K562 (cell line): Measurements from ENCODE around the gene MYOT. TPM values are rescaled to one million over a fixed set of nuclear protein-coding genes. Genes with fewer than 3 reads are reported as not detected.

Source experiments
- ATAC-seq: fragments of 200-7000 bp; cut with Tn5 transposase; 3 replicates; pipeline ENCODE4 v1.9.1; 2020; ENCODE audit warnings: moderate library complexity
- BruUV-seq: library from RNA; stranded (reverse); fragments of 400-500 nt; replicated peaks from 2 replicates; lab custom pipeline; 2021; lab: Mats Ljungman, UMichigan
- CTCF ChIA-PET: fragments of 300-600 bp; formaldehyde crosslinking; extraction: SDS; loops from one replicate; lab custom pipeline; 2021; ENCODE audit warnings: low intra/inter-chr PET ratio; lab: Yijun Ruan, JAX
- POLR2A ChIA-PET: fragments of 300-600, 350-650 bp; sonication (Branson Sonifier 250); formaldehyde crosslinking; extraction: SDS; loops from one replicate; lab custom pipeline; 2021; ENCODE audit warnings: antibody characterized with exemption, inconsistent platforms; lab: Yijun Ruan, JAX
- DNase-seq, 4 experiments: peaks; one replicate each; pipeline versions ENCODE4 v3.0.0 to v3.0.0-alpha.2; 2011 to 2018; ENCODE audit warnings: low spot score in 3 of 4, mixed read lengths in 3 of 4; ENCODE audit errors: extremely low read depth in 1 of 4
- FAIRE-seq: peaks from 2 replicates; lab custom pipeline; 2011; peaks lifted over from hg19 to GRCh38; lab: Jason Lieb, UNC
- H2AFZ ChIP-seq: 2 replicates; pipeline ENCODE4 v1.6.0; 2011; ENCODE audit warnings: low read depth, low read length, control low read depth, inconsistent platforms
- H3K27ac ChIP-seq: fragments of 200-600 bp; 3 replicates; pipeline ENCODE4 v1.8.0; 2011; ENCODE audit warnings: low read depth, mild to moderate bottlenecking, control low read depth, inconsistent platforms, low read length, moderate library complexity, mixed read lengths; ENCODE audit errors: extremely low read depth
- H3K27me3 ChIP-seq, 2 experiments: fragments of 300-600 bp in 1 of 2; 2 replicates in 1 of 2; 3 replicates in 1 of 2; pipeline versions ENCODE4 v1.6.0 to v1.8.0; 2011; ENCODE audit warnings: inconsistent platforms in 2 of 2, low read length in 2 of 2, mild to moderate bottlenecking in 1 of 2, mixed read lengths in 1 of 2, moderate library complexity in 1 of 2; ENCODE audit not compliant: control insufficient read depth in 2 of 2, insufficient read depth in 2 of 2
- H3K36me3 ChIP-seq: fragments of 300-600 bp; 3 replicates; pipeline ENCODE4 v1.8.0; 2011; ENCODE audit warnings: mild to moderate bottlenecking, low read length, inconsistent platforms; ENCODE audit not compliant: control insufficient read depth, insufficient read depth
- H3K4me1 ChIP-seq, 2 experiments: fragments of 200-600 bp in 1 of 2; replicated peaks in 1 of 2; 2 replicates in 1 of 2; 3 replicates in 1 of 2; pipeline versions ENCODE4 v1.5.1 to v1.8.0; 2011; ENCODE audit warnings: inconsistent platforms in 2 of 2, low read length in 2 of 2, mild to moderate bottlenecking in 1 of 2, mixed read lengths in 1 of 2, moderate library complexity in 1 of 2; ENCODE audit not compliant: control insufficient read depth in 2 of 2, insufficient read depth in 2 of 2
- H3K4me2 ChIP-seq: 2 replicates; pipeline ENCODE4 v1.6.1; 2011; ENCODE audit warnings: low read length, control low read depth, inconsistent platforms, mixed read lengths; ENCODE audit not compliant: insufficient read depth
- H3K4me3 ChIP-seq: fragments of 200-600 bp; sonication (generic), shearing (Covaris generic); 2 replicates; pipeline ENCODE4 v1.5.1; 2016; ENCODE audit warnings: control low read depth, inconsistent platforms
- H3K79me2 ChIP-seq: fragments of 200-600 bp; 3 replicates; pipeline ENCODE4 v1.8.0; 2011; ENCODE audit warnings: low read length, inconsistent platforms; ENCODE audit not compliant: control insufficient read depth, insufficient read depth
- H3K9ac ChIP-seq, 2 experiments: 2 replicates each; pipeline versions ENCODE4 v1.6.0 to v1.6.1; 2011; ENCODE audit warnings: low read depth in 2 of 2, low read length in 2 of 2, control low read depth in 1 of 2, inconsistent platforms in 1 of 2, mild to moderate bottlenecking in 1 of 2, mixed read lengths in 1 of 2; ENCODE audit not compliant: insufficient read depth in 1 of 2
- H3K9me1 ChIP-seq: one replicate; pipeline ENCODE4 v1.6.0; 2011; ENCODE audit warnings: inconsistent platforms, mild to moderate bottlenecking, low read length, moderate library complexity; ENCODE audit not compliant: control insufficient read depth, insufficient read depth
- H3K9me3 ChIP-seq: replicated peaks from 2 replicates; pipeline ENCODE4 v1.5.1; 2011; ENCODE audit warnings: low read depth, low read length, inconsistent platforms; ENCODE audit not compliant: control insufficient read depth, insufficient read depth
- H4K20me1 ChIP-seq: replicated peaks from 2 replicates; pipeline ENCODE4 v1.6.1; 2011; ENCODE audit warnings: low read length, inconsistent platforms, mixed read lengths; ENCODE audit not compliant: control insufficient read depth, insufficient read depth
- FOSL1 ChIP-seq: fragments of 200-800 bp; sonication (Bioruptor generic); conservative IDR thresholded peaks from 2 replicates; pipeline ENCODE4 v1.6.1; 2016; ENCODE audit warnings: missing genetic modification characterization, missing compliant biosample characterization
- FOXM1 ChIP-seq, 2 experiments: fragments of 450-650 bp in 1 of 2; sonication (generic) in 1 of 2; formaldehyde crosslinking in 1 of 2; IDR thresholded peaks; 2 replicates each; pipeline versions ENCODE4 v1.6.1 to v1.9.0; 2017 to 2022; ENCODE audit warnings: low read depth in 2 of 2, mild to moderate bottlenecking in 2 of 2, missing genetic modification reagents in 1 of 2, moderate library complexity in 1 of 2
- GATAD2A ChIP-seq: fragments of 450-650 bp; IDR thresholded peaks from 2 replicates; pipeline ENCODE4 v1.6.1; 2017
- HDGF ChIP-seq: fragments of 450-650 bp; IDR thresholded peaks from 2 replicates; pipeline ENCODE4 v1.6.1; 2016
- MCM5 ChIP-seq: fragments of 450-650 bp; IDR thresholded peaks from 2 replicates; pipeline ENCODE4 v1.6.1; 2016; ENCODE audit warnings: low read depth
- NFIC ChIP-seq: fragments of 450-650 bp; IDR thresholded peaks from 2 replicates; pipeline ENCODE4 v1.6.1; 2017; ENCODE audit warnings: mild to moderate bottlenecking, inconsistent platforms
- NONO ChIP-seq, 2 experiments: fragments of 200-400 bp in 1 of 2; fragments of 450-650 bp in 1 of 2; formaldehyde crosslinking in 1 of 2; IDR thresholded peaks; 2 replicates each; pipeline ENCODE4 v1.6.1; 2017; ENCODE audit warnings: low read depth in 2 of 2, mild to moderate bottlenecking in 2 of 2, moderate library complexity in 2 of 2, low read length in 1 of 2
- NRF1 ChIP-seq, 2 experiments: fragments of 450-650 bp; IDR thresholded peaks in 1 of 2; conservative IDR thresholded peaks in 1 of 2; 2 replicates each; pipeline ENCODE4 v1.6.1; 2014; ENCODE audit warnings: mild to moderate bottlenecking in 2 of 2
- POLR2A ChIP-seq: fragments of 450-650 bp; conservative IDR thresholded peaks from 2 replicates; pipeline ENCODE4 v1.6.1; 2016
- RFX1 ChIP-seq: fragments of 450-650 bp; IDR thresholded peaks from 2 replicates; pipeline ENCODE4 v1.6.1; 2016; ENCODE audit warnings: mild to moderate bottlenecking, moderate library complexity
- STAT5B ChIP-seq: fragments of 250-450 bp; sonication (Bioruptor Pico); IDR thresholded peaks from 2 replicates; pipeline ENCODE4 v1.8.0; 2021; ENCODE audit warnings: mild to moderate bottlenecking, inconsistent platforms
- ZKSCAN3 ChIP-seq: fragments of 250-450 bp; sonication (Bioruptor Pico); IDR thresholded peaks from 2 replicates; pipeline ENCODE4 v1.4.0; 2020
- WGBS: fragments of 100-300 bp; shearing (Covaris generic); methylation state at CpG from one replicate; pipeline ENCODE4 v1.1.6; 2016; ENCODE audit warnings: low coverage, mixed read lengths; ENCODE audit not compliant: insufficient coverage; ENCODE audit errors: missing lambda C conversion rate; 5-methylcytosine and 5-hydroxymethylcytosine counted together
- in situ Hi-C: fragments of 300-500 bp; cut with MboI; formaldehyde crosslinking; loops from 4 replicates; pipeline ENCODE4 v1.15.0; 2018; ENCODE audit warnings: inconsistent platforms, mixed read lengths
- intact Hi-C: fragments of 100-400 bp; cut with micrococcal nuclease; formaldehyde crosslinking; loops from 2 replicates; pipeline ENCODE4 v1.14.2; 2022
- polyA plus RNA-seq, 8 experiments: library from polyadenylated mRNA; depleted of rRNA in 4 of 8; stranded (reverse) in 5 of 8; unstranded in 3 of 8; fragments of >200 nt; fragmentation: Nextera tagmentation in 2 of 8; fragmentation: Illumina TruSeq in 1 of 8; extraction: Ambion mirVana in 2 of 8; extraction: Trizol in 1 of 8; gene quantifications; 2 replicates each; pipeline versions ENCODE4 v1.2.1 to v1.2.3, GENCODE V29; 2011 to 2014; ENCODE audit warnings: inconsistent platforms in 1 of 8, missing spikeins in 1 of 8
- total RNA-seq, 7 experiments: library from RNA; depleted of rRNA in 6 of 7; stranded (reverse); fragments of >200 nt in 6 of 7; fragmentation: Illumina TruSeq in 2 of 7; extraction: Trizol in 2 of 7; gene quantifications; 2 replicates each; pipeline versions ENCODE4 v1.2.1 to v1.2.3, GENCODE V29; 2011 to 2021; ENCODE audit warnings: low replicate concordance in 1 of 7
- TF ChIP-seq, protein P1 (sequence below): fragments of 450-650 bp; IDR thresholded peaks from 2 replicates; pipeline ENCODE4 v1.7.1; 2018; ENCODE audit warnings: mild to moderate bottlenecking, low read depth; ENCODE audit not compliant: partially characterized antibody
- TF ChIP-seq, protein P2 (sequence below): fragments of 250-450 bp; sonication (Bioruptor Pico); IDR thresholded peaks from 2 replicates; pipeline ENCODE4 v1.5.0; 2021

Gene MYOT
- total and polyA plus RNA-seq, 9 of the 15 experiments (the other 6 are each of a cell fraction or from before 2014, with no cell fraction given), result 0.24 to 0.38 TPM; not detected in 7

DNA sequence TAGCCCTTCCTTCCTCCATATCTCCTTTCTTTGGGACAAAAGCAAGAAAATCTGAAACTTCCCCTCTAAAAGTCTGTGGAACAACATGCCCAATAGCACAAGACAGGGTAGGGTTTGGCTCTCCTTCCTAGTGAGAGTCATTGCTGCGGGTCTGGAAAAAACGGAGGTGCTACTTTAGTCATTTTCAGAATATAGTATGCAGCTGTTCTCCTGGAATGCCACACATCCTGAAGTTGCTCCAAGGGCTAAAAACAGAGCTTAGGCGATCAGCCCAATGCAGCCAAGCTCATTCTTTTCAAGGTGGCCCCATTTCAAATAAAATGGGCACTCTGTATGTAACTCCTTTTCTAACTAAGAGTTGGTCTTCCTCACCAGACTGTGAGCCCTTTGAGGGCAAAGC, 39.5 kb upstream of the MYOT start:
- POLR2A ChIA-PET, result no interaction called here
- intact Hi-C loops (loop anchor here (10.0 kb wide), 1 partner anchor 203 kb away; no protein-coding TSS in a partner anchor), in situ Hi-C loops (no loop called here)
- Histone ChIP-seq H3K9me3 (no peaks in the 10 kb centered on the region), H3K79me2 (no peaks in the 10 kb centered on the region), H3K36me3 (no peaks in the 10 kb centered on the region), H3K4me1 (no peaks in the 10 kb centered on the region), H4K20me1 (no peaks in the 10 kb centered on the region), H3K4me2 (no peak overlapping the region), H3K27ac (no peak overlapping the region), H3K4me3 (no peak overlapping the region), H3K9me1 (no peaks in the 10 kb centered on the region), H3K27me3 (no peaks in the 10 kb centered on the region), H3K9ac (no peak overlapping the region), H2AFZ (no peak overlapping the region)
- no peak for ATAC-seq
- DNase-seq, result no peak
- WGBS, result 0% methylated on average over 3 of the region's 3 CpGs
- no TSS peak for BruUV-seq
- TF ChIP-seq MCM5 (no peak), RFX1 (no peak), NRF1 (conservative IDR thresholded peaks at IDR 0.05 in 1 of 2, IDR thresholded peaks at IDR 0.05 in 1 of 2) (no peak), NFIC (no peak), HDGF (no peak), FOSL1 (no peak), GATAD2A (no peak), FOXM1 (IDR thresholded peaks at IDR 0.05; ENCODE audit: low read depth) (no peak), FOXM1 (CRISPR knock-in tag; IDR thresholded peaks at IDR 0.05; ENCODE audit: low read depth) (no peak), ZKSCAN3 (CRISPR knock-in tag) (no peak), POLR2A (no peak), NONO (IDR thresholded peaks at IDR 0.05; ENCODE audit: low read depth in 2 of 2, low read length in 1 of 2) (no peak), STAT5B (CRISPR knock-in tag) (no peak)
- TF ChIP-seq, protein P1, sequence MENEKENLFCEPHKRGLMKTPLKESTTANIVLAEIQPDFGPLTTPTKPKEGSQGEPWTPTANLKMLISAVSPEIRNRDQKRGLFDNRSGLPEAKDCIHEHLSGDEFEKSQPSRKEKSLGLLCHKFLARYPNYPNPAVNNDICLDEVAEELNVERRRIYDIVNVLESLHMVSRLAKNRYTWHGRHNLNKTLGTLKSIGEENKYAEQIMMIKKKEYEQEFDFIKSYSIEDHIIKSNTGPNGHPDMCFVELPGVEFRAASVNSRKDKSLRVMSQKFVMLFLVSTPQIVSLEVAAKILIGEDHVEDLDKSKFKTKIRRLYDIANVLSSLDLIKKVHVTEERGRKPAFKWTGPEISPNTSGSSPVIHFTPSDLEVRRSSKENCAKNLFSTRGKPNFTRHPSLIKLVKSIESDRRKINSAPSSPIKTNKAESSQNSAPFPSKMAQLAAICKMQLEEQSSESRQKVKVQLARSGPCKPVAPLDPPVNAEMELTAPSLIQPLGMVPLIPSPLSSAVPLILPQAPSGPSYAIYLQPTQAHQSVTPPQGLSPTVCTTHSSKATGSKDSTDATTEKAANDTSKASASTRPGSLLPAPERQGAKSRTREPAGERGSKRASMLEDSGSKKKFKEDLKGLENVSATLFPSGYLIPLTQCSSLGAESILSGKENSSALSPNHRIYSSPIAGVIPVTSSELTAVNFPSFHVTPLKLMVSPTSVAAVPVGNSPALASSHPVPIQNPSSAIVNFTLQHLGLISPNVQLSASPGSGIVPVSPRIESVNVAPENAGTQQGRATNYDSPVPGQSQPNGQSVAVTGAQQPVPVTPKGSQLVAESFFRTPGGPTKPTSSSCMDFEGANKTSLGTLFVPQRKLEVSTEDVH, result no peak
- TF ChIP-seq, protein P2, sequence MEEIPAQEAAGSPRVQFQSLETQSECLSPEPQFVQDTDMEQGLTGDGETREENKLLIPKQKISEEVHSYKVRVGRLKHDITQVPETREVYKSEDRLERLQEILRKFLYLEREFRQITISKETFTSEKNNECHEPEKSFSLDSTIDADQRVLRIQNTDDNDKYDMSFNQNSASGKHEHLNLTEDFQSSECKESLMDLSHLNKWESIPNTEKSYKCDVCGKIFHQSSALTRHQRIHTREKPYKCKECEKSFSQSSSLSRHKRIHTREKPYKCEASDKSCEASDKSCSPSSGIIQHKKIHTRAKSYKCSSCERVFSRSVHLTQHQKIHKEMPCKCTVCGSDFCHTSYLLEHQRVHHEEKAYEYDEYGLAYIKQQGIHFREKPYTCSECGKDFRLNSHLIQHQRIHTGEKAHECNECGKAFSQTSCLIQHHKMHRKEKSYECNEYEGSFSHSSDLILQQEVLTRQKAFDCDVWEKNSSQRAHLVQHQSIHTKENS (CRISPR knock-in tag), result no peak
- no peak for FAIRE-seq
- CTCF ChIA-PET, result no interaction called here
